Calu3 (cell line): ENCODE results near the gene USP17L5. TPM values are rescaled to one million over a fixed set of nuclear protein-coding genes. Genes with fewer than 3 reads are reported as not detected.
A peak's percentile ranks its signal among the peaks of the same experiment; 100 is the strongest.
"Not testable (repeated sequence)": the region's sequence is repeated elsewhere in the genome, so short reads cannot be mapped to it uniquely, and the experiment has no call there.

Experiments used
- BruUV-seq: library from RNA; stranded (reverse); fragments of 400-500 nt; replicated peaks from 2 replicates; lab custom pipeline; 2021; lab: Mats Ljungman, UMichigan
- CTCF ChIA-PET: fragments of 300-600 bp; sonication (Branson Sonifier 250); formaldehyde crosslinking; loops from one replicate; lab custom pipeline; 2022; ENCODE audit warnings: antibody characterized with exemption; lab: Charles Lee
- DNase-seq: peaks from one replicate; pipeline ENCODE4 v3.0.0; 2022
- H3K27ac Mint-ChIP-seq: one replicate; pipeline ENCODE4 v1.8.0; 2022; ENCODE audit warnings: mixed read lengths; ENCODE audit not compliant: unreplicated experiment
- H3K27me3 Mint-ChIP-seq: one replicate; pipeline ENCODE4 v1.8.0; 2022; ENCODE audit warnings: mixed read lengths; ENCODE audit not compliant: unreplicated experiment
- H3K36me3 Mint-ChIP-seq: one replicate; pipeline ENCODE4 v1.8.0; 2022; ENCODE audit warnings: mild to moderate bottlenecking, moderate library complexity, mixed read lengths; ENCODE audit not compliant: insufficient read depth, unreplicated experiment
- H3K4me1 Mint-ChIP-seq: one replicate; pipeline ENCODE4 v1.8.0; 2022; ENCODE audit warnings: mild to moderate bottlenecking, low read depth, mixed read lengths; ENCODE audit not compliant: unreplicated experiment
- H3K4me3 Mint-ChIP-seq: one replicate; pipeline ENCODE4 v1.8.0; 2022; ENCODE audit warnings: mild to moderate bottlenecking, low read depth, moderate library complexity, mixed read lengths; ENCODE audit not compliant: unreplicated experiment
- H3K9me3 Mint-ChIP-seq: one replicate; pipeline ENCODE4 v1.8.0; 2022; ENCODE audit warnings: low read depth, mixed read lengths; ENCODE audit not compliant: unreplicated experiment
- CTCF ChIP-seq: fragments of 200-600 bp; IDR thresholded peaks from one replicate; pipeline ENCODE4 v1.8.0; 2022; ENCODE audit warnings: antibody characterized with exemption; ENCODE audit not compliant: unreplicated experiment
- intact Hi-C: fragments of 100-400 bp; cut with micrococcal nuclease; formaldehyde crosslinking; loops from one replicate; pipeline ENCODE4 v1.10.0; 2022; ENCODE audit not compliant: unreplicated experiment
- total RNA-seq: library from RNA; stranded (reverse); gene quantifications from 2 replicates; pipeline ENCODE4 v1.2.3, GENCODE V29; 2022

USP17L5 gene
- total RNA-seq, 1 experiment from 2014 or later = not detected

GRCh38 chr4:9362829-9363228 lies 23.6 kb downstream of the USP17L5 start, which contains the start of gene USP17L30:
Gene USP17L30, plus strand, starts transcription at chr4:9363129. Its CDS starts 0 bp downstream, at chr4:9363129.
- DNase-seq, H3K4me3 Mint-ChIP-seq, H3K36me3 Mint-ChIP-seq, H3K27me3 Mint-ChIP-seq, H3K4me1 Mint-ChIP-seq, intact Hi-C loops, H3K9me3 Mint-ChIP-seq, H3K27ac Mint-ChIP-seq, BruUV-seq, CTCF ChIA-PET: not testable (repeated sequence)

DNA sequence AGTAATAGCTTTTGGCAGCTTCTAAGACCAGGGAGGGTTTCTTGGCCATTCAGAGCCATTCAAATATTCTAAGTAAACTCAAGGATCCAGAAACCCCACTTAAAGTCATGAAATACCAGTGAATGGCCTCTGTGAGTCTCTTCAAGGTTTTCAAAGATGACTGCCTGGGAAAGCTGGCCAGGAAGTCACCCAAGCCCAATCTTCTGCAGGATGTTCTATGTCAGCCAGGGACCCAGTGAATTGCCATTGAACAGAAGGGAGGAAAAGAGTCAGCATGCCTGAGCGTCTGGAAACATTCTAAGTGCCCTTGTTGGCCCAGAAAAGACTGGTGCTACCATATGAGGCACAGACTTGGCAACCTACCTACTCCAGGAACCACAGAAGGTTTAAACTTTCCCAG lies 40.7 kb downstream of the USP17L5 start:
- H3K4me1 Mint-ChIP-seq, H3K27ac Mint-ChIP-seq, H3K9me3 Mint-ChIP-seq, H3K27me3 Mint-ChIP-seq, CTCF ChIA-PET, H3K4me3 Mint-ChIP-seq, H3K36me3 Mint-ChIP-seq, intact Hi-C loops, BruUV-seq, DNase-seq: not testable (repeated sequence)

DNA sequence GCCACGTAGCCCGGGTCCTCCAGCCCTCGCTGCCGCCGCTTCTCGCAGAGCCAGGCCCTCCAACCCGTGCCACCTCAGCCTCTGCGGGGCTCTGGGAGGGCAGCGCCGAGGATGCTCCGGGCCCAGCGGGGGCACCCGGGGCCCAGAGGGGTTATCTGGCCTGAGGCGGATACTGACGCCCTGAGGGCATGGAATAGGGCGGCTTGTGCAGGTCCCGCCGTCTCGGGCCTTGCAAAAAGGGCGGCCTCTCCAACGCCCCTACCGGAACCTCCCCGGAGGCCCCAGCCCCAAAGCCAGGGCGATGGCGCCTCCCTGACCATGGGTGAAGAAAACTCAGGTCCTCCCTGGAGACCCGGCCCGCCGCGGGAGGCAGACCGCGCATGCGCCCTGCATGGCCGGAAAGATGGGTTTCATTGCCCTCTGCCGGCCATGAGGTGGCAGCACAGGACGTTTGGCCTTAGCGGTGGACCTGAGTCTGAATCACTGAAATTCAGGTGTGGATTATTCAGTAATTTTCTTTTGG lies 41.9 kb downstream of the USP17L5 start:
- BruUV-seq, H3K27me3 Mint-ChIP-seq, H3K27ac Mint-ChIP-seq, H3K4me1 Mint-ChIP-seq, H3K36me3 Mint-ChIP-seq, H3K9me3 Mint-ChIP-seq, intact Hi-C loops: not testable (repeated sequence)
- peak overlapping the region; percentile 19 for H3K4me3 Mint-ChIP-seq
- peak; percentile 42 for DNase-seq
- CTCF ChIA-PET = interaction anchor here (0.5 kb wide), 1 partner anchor 15 kb away, joined by 3 read pairs; no protein-coding TSS in a partner anchor

DNA sequence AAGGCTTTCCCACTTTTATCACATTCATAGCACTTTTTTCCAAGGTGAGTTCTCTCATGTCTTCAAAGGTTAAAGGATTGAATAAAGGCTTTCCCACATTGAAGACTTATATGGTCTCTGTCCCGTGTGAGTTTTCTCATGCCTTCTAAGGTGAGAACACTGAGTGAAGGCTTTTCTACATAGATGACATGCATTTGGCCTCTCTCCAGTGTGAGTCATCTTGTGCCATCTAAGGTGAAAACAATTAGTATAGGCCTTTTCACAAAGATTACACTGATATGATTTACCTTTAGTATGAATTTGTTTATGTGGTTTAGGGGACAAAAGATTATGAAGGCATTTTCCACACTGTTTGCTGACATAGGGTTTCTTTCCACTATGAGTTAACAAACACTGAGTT lies 44.9 kb downstream of the USP17L5 start:
- Mint-ChIP-seq H3K4me3 (no peak overlapping the region), H3K4me1 (no peaks in the 10 kb centered on the region), H3K27ac (no peak overlapping the region), H3K9me3 (no peaks in the 10 kb centered on the region), H3K36me3 (no peaks in the 10 kb centered on the region), H3K27me3 (no peaks in the 10 kb centered on the region)
- no peak for TF ChIP-seq CTCF
- CTCF ChIA-PET = no interaction called here
- no TSS peak for BruUV-seq
- intact Hi-C loops = no loop called here
- no peak for DNase-seq

DNA sequence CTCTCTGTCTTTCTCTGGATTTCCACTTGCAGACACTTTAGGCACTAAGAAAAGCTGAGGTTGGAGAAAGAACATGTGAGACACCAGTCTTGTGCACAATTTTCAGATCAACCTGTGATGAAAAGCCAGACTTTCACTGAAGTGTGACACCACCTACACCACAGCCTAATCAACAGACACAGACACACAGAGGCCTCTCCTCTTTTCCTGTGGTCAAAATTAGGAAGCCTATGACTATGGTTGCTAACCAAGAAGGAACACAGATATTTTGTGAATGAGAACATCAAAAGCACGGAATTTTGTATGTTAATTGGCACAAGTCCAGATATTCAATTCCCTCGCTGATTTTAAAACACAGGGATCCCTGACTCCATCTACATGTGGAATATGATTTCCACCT lies 49.8 kb downstream of the USP17L5 start:
- H3K36me3 Mint-ChIP-seq, H3K27me3 Mint-ChIP-seq, H3K27ac Mint-ChIP-seq, intact Hi-C loops, CTCF ChIA-PET, BruUV-seq, H3K9me3 Mint-ChIP-seq, DNase-seq, H3K4me1 Mint-ChIP-seq, H3K4me3 Mint-ChIP-seq: not testable (repeated sequence)

Other genes starting within 250 kb of the USP17L5 start
- not detected in 2 replicates for gene FAM90A26, start 169.0 kb upstream of the USP17L5 start, total RNA-seq
- not detected in 2 replicates for gene USP17L10, start 128.7 kb upstream of the USP17L5 start, total RNA-seq
- not detected in 2 replicates for gene USP17L11, start 124.0 kb upstream of the USP17L5 start, total RNA-seq
- gene USP17L12, start 119.3 kb upstream of the USP17L5 start, total RNA-seq = not detected in 2 replicates
- gene USP17L13, start 114.5 kb upstream of the USP17L5 start, total RNA-seq = not detected in 2 replicates
- not detected in 2 replicates for gene USP17L15, start 105.0 kb upstream of the USP17L5 start, total RNA-seq
- not detected in 2 replicates for gene USP17L17, start 95.5 kb upstream of the USP17L5 start, total RNA-seq
- not detected in 2 replicates for gene USP17L18, start 90.8 kb upstream of the USP17L5 start, total RNA-seq
- gene USP17L19, start 86.0 kb upstream of the USP17L5 start, total RNA-seq = not detected in 2 replicates
- gene USP17L20, start 81.3 kb upstream of the USP17L5 start, total RNA-seq = not detected in 2 replicates
- gene USP17L21, start 76.5 kb upstream of the USP17L5 start, total RNA-seq = not detected in 2 replicates
- not detected in 2 replicates for gene USP17L22, start 71.8 kb upstream of the USP17L5 start, total RNA-seq
- not detected in 2 replicates for gene USP17L24, start 14.2 kb upstream of the USP17L5 start, total RNA-seq
- gene USP17L25, start 9.5 kb upstream of the USP17L5 start, total RNA-seq = not detected in 2 replicates
- not detected in 2 replicates for gene USP17L26, start 4.7 kb upstream of the USP17L5 start, total RNA-seq
- gene USP17L27, start 4.7 kb downstream of the USP17L5 start, total RNA-seq = not detected in 2 replicates
- gene USP17L28, start 9.5 kb downstream of the USP17L5 start, total RNA-seq = not detected in 2 replicates
- gene USP17L29, start 14.2 kb downstream of the USP17L5 start, total RNA-seq = not detected in 2 replicates
- gene USP17L30, start 23.7 kb downstream of the USP17L5 start, total RNA-seq = not detected in 2 replicates
- not detected in 2 replicates for gene DEFB131A, start 105.0 kb downstream of the USP17L5 start, total RNA-seq